IPS DF 6.9 (cell line): ENCODE measurements around the gene CNOT2.

Source experiments
- DNase-seq: peaks from one replicate; pipeline ENCODE4 v3.0.0-alpha.2; 2013; ENCODE audit warnings: low read depth, low spot score
- H3K27ac ChIP-seq: one replicate; pipeline ENCODE4 v1.5.1; 2013; ENCODE audit warnings: low read length, control low read depth
- H3K27me3 ChIP-seq: 2 replicates; pipeline ENCODE4 v1.6.1; 2013; ENCODE audit warnings: mild to moderate bottlenecking, low read length; ENCODE audit not compliant: control insufficient read depth, insufficient read depth
- H3K36me3 ChIP-seq: 2 replicates; pipeline ENCODE4 v1.6.1; 2013; ENCODE audit warnings: low read length; ENCODE audit not compliant: control insufficient read depth, insufficient read depth
- H3K4me1 ChIP-seq: 2 replicates; pipeline ENCODE4 v1.6.1; 2013; ENCODE audit warnings: low read length; ENCODE audit not compliant: control insufficient read depth, insufficient read depth
- H3K4me3 ChIP-seq: 2 replicates; pipeline ENCODE4 v1.5.1; 2013; ENCODE audit warnings: mild to moderate bottlenecking, low read length
- H3K9me3 ChIP-seq: 2 replicates; pipeline ENCODE4 v1.6.1; 2013; ENCODE audit warnings: low read length, inconsistent platforms; ENCODE audit not compliant: control insufficient read depth, insufficient read depth
- WGBS: extraction: QIAGEN DNeasy Blood & Tissue Kit; methylation state at CpG from one replicate; pipeline ENCODE4 v1.1.7; 2013; ENCODE audit warnings: mixed read lengths, missing lambda C conversion rate; ENCODE audit not compliant: insufficient read length, insufficient coverage; 5-methylcytosine and 5-hydroxymethylcytosine counted together

CNOT2 gene, protein sequence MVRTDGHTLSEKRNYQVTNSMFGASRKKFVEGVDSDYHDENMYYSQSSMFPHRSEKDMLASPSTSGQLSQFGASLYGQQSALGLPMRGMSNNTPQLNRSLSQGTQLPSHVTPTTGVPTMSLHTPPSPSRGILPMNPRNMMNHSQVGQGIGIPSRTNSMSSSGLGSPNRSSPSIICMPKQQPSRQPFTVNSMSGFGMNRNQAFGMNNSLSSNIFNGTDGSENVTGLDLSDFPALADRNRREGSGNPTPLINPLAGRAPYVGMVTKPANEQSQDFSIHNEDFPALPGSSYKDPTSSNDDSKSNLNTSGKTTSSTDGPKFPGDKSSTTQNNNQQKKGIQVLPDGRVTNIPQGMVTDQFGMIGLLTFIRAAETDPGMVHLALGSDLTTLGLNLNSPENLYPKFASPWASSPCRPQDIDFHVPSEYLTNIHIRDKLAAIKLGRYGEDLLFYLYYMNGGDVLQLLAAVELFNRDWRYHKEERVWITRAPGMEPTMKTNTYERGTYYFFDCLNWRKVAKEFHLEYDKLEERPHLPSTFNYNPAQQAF

GRCh38 chr12:70242695-70243509, at the start of gene CNOT2:
Gene CNOT2, plus strand, starts transcription at chr12:70243433. Its CDS starts 34,794 bp downstream, at chr12:70278227.
- Histone ChIP-seq H3K4me3 (peak within 1 kb of the TSS; percentile 70), H3K4me1 (no peaks in the 10 kb centered on the region), H3K27me3 (no peaks in the 10 kb centered on the region), H3K27ac (peak within 1 kb of the TSS; percentile 22), H3K9me3 (no peaks in the 10 kb centered on the region), H3K36me3 (no peaks in the 10 kb centered on the region)
- peak; percentile 73 for DNase-seq
- no CpG with 5 or more reads among the region's 64 CpGs for WGBS

DNA sequence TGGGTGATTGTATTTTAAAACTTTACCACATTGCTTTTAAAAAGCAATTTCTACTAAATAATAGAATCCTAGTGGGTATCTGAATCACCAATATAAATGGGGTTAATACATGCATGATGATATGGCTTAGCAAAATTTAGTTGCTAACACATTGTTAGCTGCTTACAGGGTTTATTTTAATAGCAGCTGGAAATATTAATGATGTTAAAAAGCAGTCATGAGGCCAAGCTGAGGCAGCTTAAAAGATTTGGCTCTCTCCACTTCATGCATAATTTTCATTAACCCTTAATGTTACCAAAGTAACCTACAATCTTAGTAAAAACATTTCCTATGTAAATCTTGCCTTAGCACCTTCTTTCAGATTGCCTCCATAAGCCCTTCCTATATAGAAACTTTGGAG, 49.2 kb upstream of the CNOT2 start:
- no peaks in the 10 kb centered on the region for H3K4me1 ChIP-seq
- no peak for DNase-seq
- H3K9me3 ChIP-seq = no peaks in the 10 kb centered on the region
- no peak overlapping the region for H3K4me3 ChIP-seq
- no peaks in the 10 kb centered on the region for H3K27me3 ChIP-seq
- no peak overlapping the region for H3K27ac ChIP-seq
- no peaks in the 10 kb centered on the region for H3K36me3 ChIP-seq

DNA sequence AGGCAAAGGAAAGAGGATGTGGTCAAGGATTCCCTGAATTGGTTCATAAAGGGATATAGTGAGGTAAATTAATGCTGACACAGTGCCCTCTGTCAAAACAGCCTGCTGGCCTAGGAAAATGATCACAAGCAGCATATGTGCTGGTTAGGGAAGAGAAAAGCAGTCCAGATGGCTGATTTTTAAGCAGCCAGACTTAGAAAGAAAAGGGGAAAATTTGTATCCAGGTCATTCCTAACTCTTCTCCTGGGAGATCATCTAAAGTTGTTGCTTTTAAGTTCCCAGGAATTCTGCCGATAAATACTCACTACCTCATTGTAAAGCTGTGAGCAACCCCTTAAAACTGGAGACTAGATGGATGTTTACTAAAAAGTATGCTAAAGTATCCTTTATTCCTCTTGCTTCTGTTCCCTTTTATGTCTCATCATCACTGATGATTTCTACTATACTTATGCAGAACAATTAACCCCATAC, 46.4 kb upstream of the CNOT2 start:
- no CpG with 5 or more reads among the region's 1 CpG for WGBS
- Histone ChIP-seq H3K27ac (no peak overlapping the region), H3K4me3 (no peak overlapping the region), H3K36me3 (no peaks in the 10 kb centered on the region), H3K4me1 (no peaks in the 10 kb centered on the region), H3K9me3 (no peaks in the 10 kb centered on the region), H3K27me3 (no peaks in the 10 kb centered on the region)
- DNase-seq = no peak

DNA sequence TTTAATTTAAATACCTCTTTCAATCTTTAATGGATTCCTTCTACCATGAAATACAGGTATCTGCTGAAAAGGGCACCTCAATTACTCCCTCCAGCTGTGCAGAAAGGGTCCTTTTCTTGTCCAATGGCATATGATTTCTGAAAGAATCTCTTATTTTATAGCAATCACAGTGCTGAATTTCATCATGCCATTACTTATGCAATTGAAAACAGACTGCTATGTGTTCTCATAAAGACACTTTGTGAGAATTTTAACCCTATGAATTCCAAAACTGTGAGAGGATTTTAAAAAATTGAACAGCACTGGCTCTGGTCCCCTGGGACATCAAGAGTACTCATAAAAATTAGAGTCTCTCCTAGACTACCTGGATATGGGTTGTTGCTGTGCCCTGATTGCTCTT, 45.9 kb upstream of the CNOT2 start:
- Histone ChIP-seq H3K36me3 (no peaks in the 10 kb centered on the region), H3K4me3 (no peak overlapping the region), H3K4me1 (no peaks in the 10 kb centered on the region), H3K27ac (no peak overlapping the region), H3K27me3 (no peaks in the 10 kb centered on the region), H3K9me3 (no peaks in the 10 kb centered on the region)
- no peak for DNase-seq

GRCh38 chr12:70213707-70214106, 29.5 kb upstream of the CNOT2 start:
- no peak overlapping the region for H3K27ac ChIP-seq
- no peaks in the 10 kb centered on the region for H3K9me3 ChIP-seq
- no peaks in the 10 kb centered on the region for H3K4me1 ChIP-seq
- no peak for DNase-seq
- H3K36me3 ChIP-seq = no peaks in the 10 kb centered on the region
- H3K27me3 ChIP-seq = no peaks in the 10 kb centered on the region
- H3K4me3 ChIP-seq = no peak overlapping the region

DNA sequence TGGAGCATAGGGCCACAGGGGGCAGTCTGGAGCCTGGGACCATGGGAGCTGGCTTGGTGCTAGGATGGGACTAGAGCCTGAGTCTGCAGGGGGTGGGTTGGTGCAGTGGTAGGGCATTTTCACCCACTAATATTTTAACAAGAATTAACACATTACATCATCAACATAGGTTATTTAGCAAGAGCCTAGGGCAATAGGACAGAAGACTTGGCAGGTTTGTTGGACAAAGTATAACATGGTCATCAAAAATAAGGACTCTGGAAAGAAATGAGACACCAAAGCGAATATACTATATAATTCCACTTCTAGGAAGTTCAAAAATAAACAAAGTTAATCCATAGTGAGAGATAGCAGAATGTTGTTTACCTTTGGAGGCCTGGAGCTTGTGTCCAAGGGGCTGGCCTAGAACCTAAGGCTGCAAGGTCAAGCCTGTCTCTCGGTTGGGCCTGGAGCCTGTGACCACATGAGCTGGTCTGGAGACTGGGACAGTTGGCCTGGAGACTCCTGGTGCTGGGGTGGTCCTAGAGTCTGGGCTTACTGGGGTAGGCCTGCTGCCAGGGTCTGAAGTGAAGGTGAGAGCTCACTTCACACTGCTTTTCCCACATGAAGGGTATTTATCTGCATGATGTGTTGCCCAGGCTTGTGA, 28.1 kb upstream of the CNOT2 start:
- H3K36me3 ChIP-seq = no peaks in the 10 kb centered on the region
- no peak overlapping the region for H3K4me3 ChIP-seq
- no peaks in the 10 kb centered on the region for H3K27me3 ChIP-seq
- H3K4me1 ChIP-seq = no peaks in the 10 kb centered on the region
- no peaks in the 10 kb centered on the region for H3K9me3 ChIP-seq
- no peak for DNase-seq
- no peak overlapping the region for H3K27ac ChIP-seq
- no CpG with 5 or more reads among the region's 2 CpGs for WGBS

DNA sequence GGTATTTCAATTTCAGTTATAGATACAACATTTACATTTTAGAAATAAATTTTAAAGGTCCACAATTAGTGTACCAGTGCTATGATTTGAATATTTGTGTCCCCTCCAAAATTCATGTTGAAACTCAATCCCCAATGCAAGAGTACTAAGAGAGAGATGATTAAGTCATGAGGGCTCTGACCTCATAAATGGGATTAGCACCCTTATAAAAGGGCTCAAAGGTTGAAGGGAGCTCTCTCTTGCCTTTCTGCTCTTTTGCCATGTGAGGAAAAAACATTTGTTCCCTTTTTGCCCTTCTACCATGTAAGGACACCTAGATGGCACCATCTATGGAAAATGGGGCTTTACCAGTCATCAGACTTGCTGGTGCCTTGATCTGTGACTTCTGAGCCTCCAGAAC, 25.8 kb upstream of the CNOT2 start:
- Histone ChIP-seq H3K27me3 (no peaks in the 10 kb centered on the region), H3K36me3 (no peaks in the 10 kb centered on the region), H3K27ac (no peak overlapping the region), H3K4me1 (no peaks in the 10 kb centered on the region), H3K9me3 (no peaks in the 10 kb centered on the region), H3K4me3 (no peak overlapping the region)
- no peak for DNase-seq

GRCh38 chr12:70221626-70222025, 21.6 kb upstream of the CNOT2 start:
- Histone ChIP-seq H3K36me3 (no peaks in the 10 kb centered on the region), H3K27ac (no peak overlapping the region), H3K9me3 (no peaks in the 10 kb centered on the region), H3K4me1 (no peaks in the 10 kb centered on the region), H3K4me3 (no peak overlapping the region), H3K27me3 (no peaks in the 10 kb centered on the region)
- no peak for DNase-seq

DNA sequence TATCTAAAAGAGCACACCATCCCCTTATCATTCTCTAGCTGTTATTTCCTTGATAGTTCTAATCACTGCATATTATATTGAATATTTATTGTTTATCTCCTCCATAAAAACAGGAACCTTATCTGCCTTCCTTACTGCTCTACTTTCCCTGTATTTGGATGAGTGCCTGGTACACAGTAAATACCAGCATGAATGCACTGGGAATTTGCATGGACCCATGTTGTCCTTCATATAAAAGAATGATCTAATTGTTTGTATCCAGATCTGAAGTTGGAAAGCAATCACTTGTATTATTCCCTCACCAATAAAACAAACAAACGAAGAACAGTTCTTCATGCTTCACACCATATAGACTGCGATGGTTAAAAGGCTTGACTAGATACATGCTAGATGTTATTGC, 15.3 kb upstream of the CNOT2 start:
- no peaks in the 10 kb centered on the region for H3K9me3 ChIP-seq
- H3K27ac ChIP-seq = no peak overlapping the region
- H3K36me3 ChIP-seq = no peaks in the 10 kb centered on the region
- WGBS = no CpG with 5 or more reads among the region's 2 CpGs
- H3K4me1 ChIP-seq = no peaks in the 10 kb centered on the region
- no peak overlapping the region for H3K4me3 ChIP-seq
- no peaks in the 10 kb centered on the region for H3K27me3 ChIP-seq
- DNase-seq = no peak

DNA sequence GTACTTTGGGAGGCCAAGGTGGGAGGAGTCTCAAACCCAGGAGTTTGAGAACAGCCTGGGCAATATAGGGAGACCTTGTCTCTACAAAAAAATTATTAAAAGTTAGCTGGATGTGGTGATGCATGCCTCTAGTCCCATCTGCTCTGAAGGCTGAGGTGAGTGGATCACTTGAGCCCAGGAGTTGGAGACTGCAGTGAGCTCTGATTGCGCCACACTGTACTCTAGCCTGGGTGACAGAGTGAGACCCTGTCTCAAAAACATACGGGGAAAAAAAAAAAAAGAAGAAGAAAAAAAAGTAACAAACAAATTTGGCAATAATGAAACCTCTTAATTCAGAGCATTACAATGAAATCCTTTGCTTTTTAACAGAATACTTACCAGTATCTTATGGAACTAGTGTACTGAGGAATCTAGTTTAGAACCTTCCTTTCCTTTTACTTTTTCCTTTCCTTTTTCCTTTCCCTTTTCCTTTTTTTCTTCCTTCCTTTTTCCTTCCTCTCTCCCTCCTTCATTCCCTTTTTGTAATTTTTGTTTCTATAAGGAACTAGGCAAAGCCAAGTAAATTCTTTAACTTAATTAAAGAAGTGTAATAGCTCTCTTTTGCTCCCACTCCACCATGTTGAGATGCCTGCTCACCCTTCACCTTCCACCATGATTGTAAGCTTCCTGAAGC, 12.2 kb upstream of the CNOT2 start:
- no peak for DNase-seq
- H3K4me1 ChIP-seq = no peaks in the 10 kb centered on the region
- no peaks in the 10 kb centered on the region for H3K9me3 ChIP-seq
- no peaks in the 10 kb centered on the region for H3K27me3 ChIP-seq
- WGBS = no CpG with 5 or more reads among the region's 2 CpGs
- no peaks in the 10 kb centered on the region for H3K36me3 ChIP-seq
- H3K4me3 ChIP-seq = no peak overlapping the region
- H3K27ac ChIP-seq = no peak overlapping the region
